Dedifferentiated amniotic fluid mesenchymal stem cell (primary cell): ENCODE measurements around the gene MYRIP.
"Not testable (repeated sequence)": the region's sequence is repeated elsewhere in the genome, so short reads cannot be mapped to it uniquely, and the experiment has no call there.

Experiments
- DNase-seq: peaks from one replicate; pipeline ENCODE4 v3.0.0-alpha.2; 2016; ENCODE audit errors: extremely low spot score

Gene MYRIP

DNA sequence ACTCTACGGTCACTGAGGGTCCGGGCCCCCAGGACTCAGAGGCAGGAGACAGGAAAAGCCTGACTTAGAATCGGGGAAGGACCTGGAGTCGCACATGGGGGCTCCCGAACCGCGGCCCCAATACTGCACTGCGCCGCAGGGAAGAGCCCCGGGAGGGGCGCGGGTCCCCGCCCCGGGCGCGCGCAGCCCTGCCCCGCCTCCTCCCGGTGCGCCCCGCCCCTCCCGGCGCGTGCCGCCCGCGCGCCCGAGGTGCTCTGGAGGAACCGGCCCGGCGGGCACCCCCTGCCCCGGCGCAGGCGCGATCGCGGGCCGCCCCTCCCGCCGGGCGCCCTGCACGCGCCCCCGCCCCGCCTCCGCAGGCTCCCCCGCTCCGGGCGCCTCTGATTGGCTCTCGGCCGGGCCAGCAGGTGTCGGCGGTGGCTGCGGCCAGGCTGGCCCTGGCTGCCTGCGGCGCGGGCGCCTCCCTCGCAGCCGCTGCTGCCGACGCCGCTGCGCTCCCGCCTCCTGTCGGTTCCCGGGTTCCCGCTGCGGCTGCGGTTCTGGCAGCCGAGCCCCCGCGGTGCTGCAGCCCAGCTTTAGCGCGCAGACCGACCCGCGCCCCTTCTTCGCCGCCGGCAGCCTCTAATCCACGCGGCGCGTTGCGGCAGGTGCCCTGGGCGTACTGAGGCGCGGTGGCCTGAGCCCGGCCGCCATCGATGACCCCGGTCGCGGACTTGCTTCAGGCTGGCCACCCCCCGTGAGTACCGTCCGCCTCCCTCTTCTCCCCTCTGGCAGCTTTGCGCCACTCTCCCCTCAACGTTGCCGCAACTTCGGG is at the start of gene MYRIP:
Gene MYRIP, plus strand, starts transcription at position 429 of the 814 bp plus-strand sequence. CDS start 91,208 bp downstream, outside the sequence.
- DNase-seq: no peak

DNA sequence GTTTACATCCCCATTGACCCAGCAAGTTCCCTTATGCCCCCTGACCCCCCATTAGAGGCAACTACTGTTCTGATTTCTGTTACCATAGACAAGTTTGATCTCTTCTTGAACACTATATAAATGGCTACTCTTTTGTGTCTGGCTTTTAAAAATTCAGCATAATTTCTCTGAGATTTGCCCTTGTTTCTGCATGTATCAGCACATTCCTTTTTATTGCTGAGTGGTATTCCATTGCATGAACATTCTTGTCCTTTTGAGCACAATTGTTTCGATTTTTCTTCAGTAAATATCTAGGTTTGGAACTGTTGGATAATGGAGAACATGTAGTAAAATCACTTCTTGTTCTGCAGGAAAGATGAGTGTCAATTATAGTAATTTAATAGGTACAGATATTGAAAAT is 49.1 kb upstream of the MYRIP start:
- no peak for DNase-seq

DNA sequence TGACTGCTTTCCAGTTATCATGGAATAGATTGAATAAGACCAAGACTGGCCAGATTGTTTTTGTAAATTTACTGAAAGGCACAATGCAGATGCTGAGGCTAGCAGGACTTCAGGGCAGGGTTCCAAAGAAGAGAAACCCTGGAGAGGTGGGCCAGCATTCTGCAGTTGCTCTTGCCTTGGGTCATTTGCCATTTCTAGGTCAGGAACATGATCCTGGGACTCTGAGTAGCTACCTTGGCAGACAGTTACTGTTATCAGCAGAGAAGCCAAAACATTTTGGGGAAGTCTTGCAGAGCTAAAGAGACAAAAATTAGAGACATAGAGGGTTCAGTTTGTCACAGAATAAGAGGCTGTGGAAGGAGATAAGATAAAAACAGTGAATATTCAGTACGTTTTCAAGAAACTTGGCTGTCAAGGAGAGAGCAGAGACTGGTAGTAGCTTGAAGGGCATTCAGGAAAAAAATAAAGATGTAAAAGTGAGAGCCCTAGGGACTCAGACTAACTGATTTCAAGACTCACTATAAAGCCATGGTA is 46.8 kb upstream of the MYRIP start:
- DNase-seq: no peak

DNA sequence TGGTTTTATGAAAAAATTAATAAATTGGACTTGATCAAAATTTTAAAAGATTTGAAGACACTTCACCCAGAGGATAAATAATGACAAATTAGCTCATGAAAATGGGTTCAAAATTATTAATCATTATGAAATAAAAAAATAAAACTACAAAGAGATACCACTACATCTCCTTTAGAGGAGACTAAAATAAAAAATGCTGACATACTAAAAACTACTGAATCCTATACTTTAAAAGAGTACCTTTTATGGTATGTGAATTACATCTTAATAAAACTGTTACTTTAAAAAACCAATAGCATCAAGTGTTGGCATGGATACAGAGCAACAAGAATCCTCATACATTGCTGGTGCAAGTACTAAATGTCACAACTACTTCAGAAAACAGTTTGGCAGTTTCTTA is 46.0 kb upstream of the MYRIP start:
- no peak for DNase-seq

DNA sequence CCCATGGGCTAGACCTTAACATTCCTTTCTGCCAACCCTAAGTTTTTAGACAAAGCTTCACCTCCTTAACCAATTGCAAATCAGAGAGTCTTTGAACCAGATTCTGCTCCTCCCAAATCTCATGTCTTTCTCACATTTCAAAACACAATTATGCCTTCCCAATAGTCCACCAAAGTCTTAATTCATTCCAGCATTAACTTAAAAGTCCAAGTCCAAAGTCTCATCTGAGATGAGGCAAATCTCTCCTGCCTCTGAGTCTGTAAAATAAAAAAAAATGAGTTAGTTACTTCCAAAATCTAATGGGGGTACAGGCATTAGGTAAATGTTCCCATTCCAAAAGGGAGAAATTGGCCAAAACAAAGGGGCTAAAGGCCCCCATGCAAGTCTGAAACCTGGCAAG is 43.8 kb upstream of the MYRIP start:
- DNase-seq: no peak

DNA sequence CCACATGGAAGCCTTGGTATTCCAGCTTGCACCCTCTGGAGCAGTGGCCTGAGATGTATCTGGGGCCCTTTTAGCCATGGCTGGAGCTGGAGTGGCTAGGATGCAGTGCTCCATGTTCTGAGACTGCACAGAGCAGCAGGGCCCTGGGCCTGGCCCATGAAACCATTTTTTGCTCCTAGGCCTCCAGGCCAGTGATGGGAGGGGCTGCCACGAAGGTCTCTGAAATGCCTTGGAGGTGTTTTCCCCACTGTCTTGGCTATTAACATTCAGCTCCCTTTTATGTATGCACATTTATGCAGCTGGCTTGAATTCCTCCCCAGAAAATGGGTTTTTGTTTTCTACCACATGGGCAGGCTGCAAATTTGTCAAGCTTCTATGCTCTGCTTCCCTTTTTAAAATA is 43.0 kb upstream of the MYRIP start:
- no peak for DNase-seq

DNA sequence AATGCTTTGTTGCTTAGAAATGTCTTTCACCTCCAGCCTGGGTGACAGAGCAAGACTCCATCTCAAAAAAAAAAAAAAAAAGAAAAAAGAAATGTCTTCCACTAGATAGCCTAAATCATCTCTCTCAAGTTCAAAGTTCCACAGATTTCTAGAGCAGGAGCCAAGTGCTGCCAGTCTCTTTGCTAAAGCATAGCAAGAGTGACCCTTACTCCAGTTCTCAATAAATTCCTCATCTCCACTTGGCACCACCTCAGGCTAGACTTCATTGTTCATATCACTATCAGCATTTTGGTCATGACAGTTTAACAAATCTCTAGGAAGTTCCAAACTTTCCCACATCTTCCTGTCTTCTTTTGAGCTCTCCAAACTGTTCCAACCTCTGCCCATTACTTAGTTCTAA is 42.5 kb upstream of the MYRIP start:
- not testable (repeated sequence) for DNase-seq

DNA sequence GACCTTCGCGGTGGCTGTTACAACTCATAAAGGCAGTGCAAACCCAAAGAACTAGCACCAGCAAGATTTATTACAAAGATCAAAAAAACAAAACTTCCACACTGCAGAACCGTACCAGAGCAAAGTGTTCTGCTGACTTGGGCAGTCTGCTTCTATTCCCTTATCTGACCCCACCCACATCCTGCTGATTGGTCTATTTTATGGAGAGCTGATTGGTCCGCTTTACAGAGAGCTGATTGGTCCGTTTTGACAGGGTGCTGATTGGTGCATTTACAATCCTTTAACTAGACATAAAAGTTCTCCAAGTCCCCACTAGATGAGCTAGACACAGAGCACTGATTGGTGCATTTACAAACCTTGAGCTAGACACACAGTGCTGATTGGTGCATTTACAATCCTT is 31.2 kb upstream of the MYRIP start:
- not testable (repeated sequence) for DNase-seq

DNA sequence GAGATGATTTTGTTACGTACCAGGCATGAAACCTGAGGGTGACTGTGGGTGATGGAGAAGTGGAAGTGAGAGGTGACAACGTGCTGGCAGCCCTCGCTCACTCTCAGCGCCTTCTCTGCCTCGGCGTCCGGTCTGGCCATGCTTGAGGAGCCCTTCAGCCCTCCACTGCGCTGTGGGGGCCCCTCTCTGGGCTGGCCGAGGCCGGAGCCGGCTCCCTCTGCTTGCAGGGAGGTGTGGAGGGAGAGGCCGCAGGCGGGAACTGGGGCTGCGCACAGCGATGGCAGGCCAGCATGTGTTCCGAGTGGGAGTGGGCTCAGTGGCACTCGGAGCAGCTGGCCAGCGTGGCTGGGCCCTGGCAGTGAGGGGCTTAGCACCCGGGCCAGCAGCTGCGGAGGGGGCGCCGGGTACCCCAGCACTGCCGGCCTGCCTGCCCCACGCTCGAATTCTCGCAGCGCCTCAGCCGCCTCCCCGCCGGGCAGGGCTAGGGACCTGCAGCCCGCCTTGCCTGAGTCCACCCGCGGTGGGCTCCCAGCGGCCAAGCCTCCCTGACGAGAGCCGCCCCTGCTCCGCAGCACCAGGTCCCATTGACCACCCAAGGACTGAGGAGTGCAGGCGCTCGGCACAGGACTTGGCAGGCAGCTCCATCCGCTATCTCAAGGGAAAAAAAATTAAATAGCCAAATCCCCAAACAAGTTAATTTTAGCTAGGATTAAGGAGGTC is 29.7 kb upstream of the MYRIP start:
- no peak for DNase-seq

DNA sequence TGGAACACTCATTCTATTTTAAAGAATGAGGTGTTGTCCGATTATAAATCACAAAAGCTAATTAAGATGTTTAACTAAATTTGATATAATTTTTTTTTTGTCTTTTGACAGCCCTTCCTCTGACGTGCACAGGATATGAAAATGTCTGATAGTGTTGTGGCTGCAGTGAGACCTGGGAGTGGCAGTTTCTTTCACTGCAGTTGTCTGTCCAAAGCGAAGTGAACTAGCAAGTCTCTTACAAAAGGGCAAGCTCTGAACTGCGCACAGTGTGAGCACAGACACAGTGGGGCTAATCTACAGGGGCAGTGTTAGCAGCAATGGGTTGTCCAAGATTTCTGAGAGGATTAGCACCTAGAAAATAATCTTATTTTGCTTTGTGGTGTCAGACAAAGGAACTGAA is 29.1 kb upstream of the MYRIP start:
- no peak for DNase-seq

DNA sequence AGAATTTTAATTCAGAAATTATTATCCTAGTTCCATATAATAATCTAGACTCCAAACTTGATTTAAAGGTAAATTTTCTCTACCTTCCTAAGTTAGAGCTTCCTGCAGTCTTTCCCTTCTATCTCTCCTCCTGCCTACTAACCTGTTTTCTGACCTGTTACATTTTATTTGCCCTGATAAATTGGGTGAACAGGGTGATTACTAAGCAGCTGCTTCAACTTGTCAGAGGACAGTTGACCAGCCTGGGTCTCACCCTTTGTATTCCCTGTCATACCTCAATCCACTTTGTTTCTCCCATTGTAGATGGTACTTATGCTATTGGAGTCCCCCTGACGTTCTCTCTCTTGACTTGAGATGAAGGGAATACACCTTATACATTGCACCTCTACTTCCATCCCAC is 28.4 kb upstream of the MYRIP start:
- no peak for DNase-seq

DNA sequence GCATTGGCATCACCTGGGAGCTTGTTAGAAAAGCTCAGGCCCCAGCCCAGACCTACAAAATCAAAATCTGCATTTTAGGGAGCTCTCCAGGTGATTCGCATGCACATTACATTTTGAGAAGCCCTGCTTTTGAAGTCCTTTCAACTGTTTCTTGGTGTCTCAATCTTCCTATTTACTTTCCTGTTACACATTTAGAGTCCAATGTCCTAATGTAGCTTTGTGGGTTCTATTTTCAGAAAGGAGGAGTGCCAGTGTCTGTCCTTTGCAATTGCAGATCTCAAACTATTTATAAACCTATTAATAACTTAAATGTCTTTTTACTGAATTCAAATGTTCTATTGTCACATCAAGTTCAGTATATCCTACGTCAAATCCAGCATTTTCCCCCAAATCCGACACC is 27.8 kb upstream of the MYRIP start:
- DNase-seq: no peak

DNA sequence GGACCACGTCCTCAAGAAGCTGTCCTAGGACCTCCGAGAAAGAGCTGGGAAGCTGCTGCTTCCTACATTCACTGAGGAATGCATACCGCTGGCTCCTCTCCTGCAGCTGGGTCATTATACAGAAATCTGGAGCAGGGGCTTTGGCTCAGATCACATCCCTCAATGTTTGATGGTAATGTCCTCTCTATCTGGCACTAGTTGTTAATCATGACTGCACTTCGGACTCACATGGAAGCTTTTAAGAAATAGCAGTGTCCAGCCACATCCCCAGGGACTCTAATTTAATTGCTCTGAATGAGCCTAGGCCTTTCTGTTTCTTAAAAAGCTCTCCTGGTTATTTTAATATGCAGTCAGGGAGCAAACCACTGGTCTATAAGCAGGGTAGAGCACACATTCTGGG is 25.7 kb upstream of the MYRIP start:
- DNase-seq: no peak

DNA sequence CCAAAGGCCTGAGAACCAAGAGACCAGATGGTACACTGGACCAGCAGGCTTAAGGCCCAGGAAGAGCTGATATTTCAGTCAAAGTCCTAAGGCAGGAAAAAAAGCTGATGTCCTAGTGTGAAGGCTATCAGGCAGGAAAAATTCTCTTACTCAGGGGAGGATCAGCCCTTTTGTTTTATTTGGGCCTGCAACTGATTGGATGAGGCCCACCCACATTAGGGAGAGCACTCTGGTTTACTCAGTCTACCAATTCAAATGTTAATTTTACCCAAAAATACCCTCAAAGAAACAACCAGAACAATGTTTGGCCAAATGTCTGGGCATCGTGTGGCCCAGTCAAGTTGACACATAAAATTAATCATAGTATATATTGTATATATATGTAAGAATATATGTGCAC is 24.5 kb upstream of the MYRIP start:
- DNase-seq: no peak

DNA sequence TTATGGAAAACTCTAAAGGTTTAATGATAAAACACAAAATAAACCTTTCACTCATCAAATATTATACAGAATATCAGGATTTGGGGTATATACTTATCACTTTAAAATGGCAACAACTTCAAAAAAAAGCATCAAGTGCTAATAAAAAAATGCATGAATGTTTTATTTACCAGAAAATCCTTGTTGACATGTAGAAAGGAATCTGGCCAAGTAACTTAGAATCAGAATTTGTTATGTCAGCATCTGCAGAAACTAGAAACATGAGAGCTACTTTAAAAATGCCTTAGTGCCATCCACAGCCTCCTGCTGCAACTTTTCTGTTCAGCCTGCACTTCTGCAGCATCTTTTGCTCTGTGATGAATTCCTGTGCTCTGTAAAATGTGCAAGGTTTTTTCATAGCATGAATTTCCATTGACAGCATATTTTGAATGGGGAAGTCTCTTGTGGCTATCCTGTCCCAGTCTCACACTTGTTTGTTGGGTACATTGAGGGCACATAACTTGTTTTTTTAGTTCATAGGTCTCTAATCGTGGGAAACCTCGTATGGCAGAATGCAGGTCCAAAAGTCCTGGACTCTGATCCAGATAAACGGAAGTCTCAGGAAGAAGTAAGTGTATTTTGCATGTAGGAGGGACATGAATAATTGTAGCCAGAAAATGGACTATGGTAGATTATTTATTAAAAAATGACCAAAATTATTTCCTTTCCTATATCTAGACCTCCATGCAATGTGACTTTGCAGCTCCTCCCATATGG is 21.1 kb upstream of the MYRIP start:
- DNase-seq: no peak

DNA sequence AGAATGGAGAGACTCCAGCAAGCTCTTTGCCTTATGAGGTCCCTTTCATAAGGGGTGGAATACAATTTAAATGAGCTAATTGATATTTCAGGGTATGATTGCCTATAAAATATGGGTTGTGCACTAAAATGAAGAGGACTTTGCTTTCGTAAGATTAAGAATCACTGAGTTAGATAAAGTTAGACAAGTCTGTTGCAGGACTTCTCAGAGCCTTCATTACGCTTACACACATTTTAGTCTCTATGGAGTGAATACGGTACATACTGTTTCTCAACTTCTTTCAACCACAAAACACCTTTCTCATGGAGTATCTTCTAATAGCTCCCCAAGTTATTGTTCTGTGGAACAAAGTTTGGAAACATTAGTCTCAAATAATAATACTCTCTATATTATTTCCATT is 17.8 kb upstream of the MYRIP start:
- no peak for DNase-seq

DNA sequence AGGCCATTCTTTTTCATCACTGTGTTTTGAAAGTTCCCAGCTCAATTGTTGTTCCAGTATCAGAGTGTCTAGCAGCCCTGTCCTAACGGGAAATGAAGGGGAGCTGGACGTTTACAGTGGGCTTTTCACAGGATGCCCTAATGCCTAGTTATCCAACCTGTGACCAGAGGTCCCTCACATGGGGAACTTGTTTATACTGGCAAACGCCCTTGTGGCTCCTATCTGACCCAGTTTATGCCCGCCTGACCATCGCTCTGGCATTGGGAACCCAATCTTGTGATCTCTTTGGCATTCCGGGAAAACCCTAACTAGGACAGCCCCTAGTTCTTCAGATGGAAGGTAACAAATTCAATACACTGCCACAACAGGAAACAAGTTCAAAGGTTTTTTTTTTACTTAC is 14.5 kb upstream of the MYRIP start:
- DNase-seq: no peak

DNA sequence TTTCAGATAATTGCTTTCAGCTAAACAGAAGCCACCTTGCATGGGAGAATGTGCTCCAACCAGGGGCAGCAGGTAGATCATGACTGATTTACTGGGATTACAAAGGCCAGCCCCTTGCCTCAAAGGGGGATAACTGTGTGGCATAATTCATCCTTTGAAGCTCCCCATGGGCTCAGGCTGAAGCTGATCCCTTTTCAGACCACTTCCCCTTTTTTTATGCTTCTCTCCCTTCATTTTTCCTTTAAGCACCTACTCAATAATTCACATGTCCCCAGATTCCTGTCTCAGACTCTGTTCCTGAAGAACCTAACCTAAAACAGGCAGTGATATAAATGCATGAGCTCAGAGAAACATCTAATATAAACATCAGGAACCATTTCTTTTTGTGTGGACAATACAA is 8.2 kb upstream of the MYRIP start:
- DNase-seq: no peak

DNA sequence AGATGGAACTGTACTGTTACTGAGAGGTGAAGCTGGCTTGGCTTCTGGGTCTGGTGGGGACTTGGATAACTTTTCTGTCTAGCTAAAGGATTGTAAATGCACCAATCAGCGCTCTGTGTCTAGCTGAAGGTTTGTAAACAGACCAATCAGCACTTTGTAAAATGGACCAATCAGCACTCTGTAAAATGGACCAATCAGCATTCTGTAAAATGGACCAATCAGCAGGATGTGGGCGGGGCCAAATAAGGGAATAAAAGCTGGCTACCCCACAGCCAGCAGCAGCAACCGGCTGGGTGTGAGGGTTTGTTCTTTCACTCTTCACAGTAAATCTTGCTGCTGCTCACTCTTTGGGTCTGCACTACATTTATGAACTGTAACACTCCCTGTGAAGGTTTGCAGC is 6.9 kb upstream of the MYRIP start:
- DNase-seq: not testable (repeated sequence)

DNA sequence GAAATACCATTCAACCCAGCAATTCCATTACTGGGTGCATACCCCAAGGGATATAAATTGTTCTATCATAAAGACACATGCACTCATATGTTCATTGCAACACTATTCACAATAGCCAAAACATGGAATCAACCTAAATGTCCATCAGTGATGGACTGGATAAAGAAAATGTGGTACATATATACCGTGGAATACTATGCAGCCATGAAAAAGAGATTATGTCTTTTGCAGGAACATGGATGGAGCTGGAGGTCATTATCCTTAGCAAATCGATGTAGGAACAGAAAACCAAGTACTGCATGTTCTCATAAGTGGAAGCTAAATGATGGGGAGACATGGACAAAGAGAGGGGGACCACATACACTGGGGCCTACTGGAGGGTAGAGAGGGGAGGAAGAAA is 5.5 kb upstream of the MYRIP start:
- no peak for DNase-seq

DNA sequence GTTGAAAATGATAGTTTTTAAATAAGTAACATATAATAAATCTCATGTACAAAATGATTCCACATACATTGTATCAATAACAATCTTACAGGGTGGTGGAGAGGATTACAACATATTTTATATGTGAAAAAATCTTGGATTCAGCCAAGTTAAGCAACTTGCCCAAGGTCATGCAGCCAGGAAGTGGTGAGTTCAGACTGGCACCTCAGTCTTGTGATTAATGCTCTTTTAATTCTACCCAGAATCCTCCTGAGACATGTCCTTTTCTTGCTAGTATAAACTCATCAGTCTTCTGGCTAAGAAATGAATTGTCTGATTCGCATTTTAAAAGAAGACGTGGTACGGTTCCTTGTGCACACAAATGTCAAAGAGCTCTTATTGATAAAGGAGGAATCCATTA is 4.5 kb upstream of the MYRIP start:
- no peak for DNase-seq

DNA sequence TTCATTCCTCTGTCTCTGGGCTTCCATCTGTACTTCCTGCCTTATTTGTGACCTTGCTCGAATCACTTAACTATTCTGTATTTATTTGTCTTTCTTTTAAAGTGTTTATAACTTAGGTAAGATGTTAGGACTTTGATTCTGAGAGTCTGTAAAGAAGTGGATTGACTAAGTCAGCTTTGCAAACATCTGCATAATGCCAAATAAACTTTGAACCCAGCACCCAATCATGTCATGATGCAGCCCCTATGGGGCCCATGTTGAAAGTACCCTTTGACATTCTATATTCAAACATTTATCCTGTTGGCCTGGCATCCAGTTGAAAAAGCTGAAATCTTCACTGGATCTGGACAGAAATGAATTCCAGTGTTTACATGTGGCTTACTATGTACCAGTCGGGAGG is 3.8 kb upstream of the MYRIP start:
- DNase-seq: no peak
